ENCODE data around the gene IGFBP7.

The IGFBP7 gene

DNA sequence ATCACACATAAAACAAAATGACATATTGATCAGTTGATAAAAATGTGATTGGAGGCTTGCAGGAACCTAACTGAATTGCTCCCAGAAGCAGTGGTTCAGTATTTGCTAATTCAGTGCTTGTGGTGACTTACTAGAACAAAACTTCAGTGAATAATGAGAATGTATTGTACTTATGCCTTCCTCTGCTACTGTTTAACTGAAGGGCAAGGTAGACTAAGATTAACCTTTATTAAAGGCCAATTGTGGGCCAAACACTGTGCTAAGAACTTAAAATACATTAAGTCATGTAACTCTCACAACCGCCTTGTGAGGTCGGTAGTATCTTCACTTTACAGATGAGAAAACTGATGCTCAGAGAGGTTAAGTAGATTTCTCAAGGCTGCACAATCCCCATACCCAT lies 14.9 kb downstream of the IGFBP7 start:
- TF ChIP-seq EZH2phosphoT487 (IDR thresholded peaks at IDR 0.05; ENCODE audit: borderline replicate concordance, low read length) = no peak
- TF ChIP-seq, protein P1, sequence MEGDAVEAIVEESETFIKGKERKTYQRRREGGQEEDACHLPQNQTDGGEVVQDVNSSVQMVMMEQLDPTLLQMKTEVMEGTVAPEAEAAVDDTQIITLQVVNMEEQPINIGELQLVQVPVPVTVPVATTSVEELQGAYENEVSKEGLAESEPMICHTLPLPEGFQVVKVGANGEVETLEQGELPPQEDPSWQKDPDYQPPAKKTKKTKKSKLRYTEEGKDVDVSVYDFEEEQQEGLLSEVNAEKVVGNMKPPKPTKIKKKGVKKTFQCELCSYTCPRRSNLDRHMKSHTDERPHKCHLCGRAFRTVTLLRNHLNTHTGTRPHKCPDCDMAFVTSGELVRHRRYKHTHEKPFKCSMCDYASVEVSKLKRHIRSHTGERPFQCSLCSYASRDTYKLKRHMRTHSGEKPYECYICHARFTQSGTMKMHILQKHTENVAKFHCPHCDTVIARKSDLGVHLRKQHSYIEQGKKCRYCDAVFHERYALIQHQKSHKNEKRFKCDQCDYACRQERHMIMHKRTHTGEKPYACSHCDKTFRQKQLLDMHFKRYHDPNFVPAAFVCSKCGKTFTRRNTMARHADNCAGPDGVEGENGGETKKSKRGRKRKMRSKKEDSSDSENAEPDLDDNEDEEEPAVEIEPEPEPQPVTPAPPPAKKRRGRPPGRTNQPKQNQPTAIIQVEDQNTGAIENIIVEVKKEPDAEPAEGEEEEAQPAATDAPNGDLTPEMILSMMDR (IDR thresholded peaks at IDR 0.05; ENCODE audit: low read depth, low read length, poor library complexity, severe bottlenecking) = no peak
- H3K27ac ChIP-seq (ENCODE audit: low read depth, low read length) = no peak overlapping the region

GRCh38 chr4:57094832-57095223 lies 15.4 kb downstream of the IGFBP7 start:
- H3F3A ChIP-seq (ENCODE audit: control insufficient read depth, insufficient read depth) = no peaks in the 10 kb centered on the region
- H3K36me3 ChIP-seq (ENCODE audit: control insufficient read depth, low read length) = no peaks in the 10 kb centered on the region
- H3K4me3 ChIP-seq (ENCODE audit: low read length) = no peak overlapping the region
- no peak overlapping the region for H3K4me2 ChIP-seq (ENCODE audit: low read length)
- no peaks in the 10 kb centered on the region for H3K79me2 ChIP-seq (ENCODE audit: control insufficient read depth, low read length)
- no peak for TF ChIP-seq EZH2phosphoT487 (IDR thresholded peaks at IDR 0.05; ENCODE audit: borderline replicate concordance, low read length)
- TF ChIP-seq, protein P1 (IDR thresholded peaks at IDR 0.05; ENCODE audit: low read depth, low read length, poor library complexity, severe bottlenecking) = no peak
- H3K9me2 ChIP-seq (replicated peaks; ENCODE audit: control insufficient read depth, low read length) = no peaks in the 10 kb centered on the region
- H4K20me1 ChIP-seq (ENCODE audit: control insufficient read depth, insufficient read depth, low read depth, low read length) = no peaks in the 10 kb centered on the region
- H3K9me3 ChIP-seq (ENCODE audit: control insufficient read depth, insufficient read depth, low read length) = no peaks in the 10 kb centered on the region
- H3K27ac ChIP-seq (ENCODE audit: low read depth, low read length) = no peak overlapping the region
- H3K27me3 ChIP-seq (ENCODE audit: control insufficient read depth, low read length) = peaks cover 3% of the 10 kb centered on the region; the same call in 1 of the 2 replicates
- H3K4me1 ChIP-seq (ENCODE audit: control insufficient read depth, low read length) = no peaks in the 10 kb centered on the region

More for the DNA sequence above, 14.9 kb downstream of the IGFBP7 start:
- Histone ChIP-seq H3K9me2 (replicated peaks; ENCODE audit: control insufficient read depth, low read length) (no peaks in the 10 kb centered on the region), H3K79me2 (ENCODE audit: control insufficient read depth, low read length) (no peaks in the 10 kb centered on the region), H3K9me3 (ENCODE audit: control insufficient read depth, insufficient read depth, low read length) (no peaks in the 10 kb centered on the region), H3K4me2 (ENCODE audit: low read length) (no peak overlapping the region), H4K20me1 (ENCODE audit: control insufficient read depth, insufficient read depth, low read depth, low read length) (no peaks in the 10 kb centered on the region), H3K4me1 (ENCODE audit: control insufficient read depth, low read length) (no peaks in the 10 kb centered on the region), H3K27me3 (ENCODE audit: control insufficient read depth, low read length) (peaks cover 3% of the 10 kb centered on the region; the same call in 1 of the 2 replicates), H3K36me3 (ENCODE audit: control insufficient read depth, low read length) (no peaks in the 10 kb centered on the region), H3F3A (ENCODE audit: control insufficient read depth, insufficient read depth) (no peaks in the 10 kb centered on the region), H3K4me3 (ENCODE audit: low read length) (no peak overlapping the region)

DNA sequence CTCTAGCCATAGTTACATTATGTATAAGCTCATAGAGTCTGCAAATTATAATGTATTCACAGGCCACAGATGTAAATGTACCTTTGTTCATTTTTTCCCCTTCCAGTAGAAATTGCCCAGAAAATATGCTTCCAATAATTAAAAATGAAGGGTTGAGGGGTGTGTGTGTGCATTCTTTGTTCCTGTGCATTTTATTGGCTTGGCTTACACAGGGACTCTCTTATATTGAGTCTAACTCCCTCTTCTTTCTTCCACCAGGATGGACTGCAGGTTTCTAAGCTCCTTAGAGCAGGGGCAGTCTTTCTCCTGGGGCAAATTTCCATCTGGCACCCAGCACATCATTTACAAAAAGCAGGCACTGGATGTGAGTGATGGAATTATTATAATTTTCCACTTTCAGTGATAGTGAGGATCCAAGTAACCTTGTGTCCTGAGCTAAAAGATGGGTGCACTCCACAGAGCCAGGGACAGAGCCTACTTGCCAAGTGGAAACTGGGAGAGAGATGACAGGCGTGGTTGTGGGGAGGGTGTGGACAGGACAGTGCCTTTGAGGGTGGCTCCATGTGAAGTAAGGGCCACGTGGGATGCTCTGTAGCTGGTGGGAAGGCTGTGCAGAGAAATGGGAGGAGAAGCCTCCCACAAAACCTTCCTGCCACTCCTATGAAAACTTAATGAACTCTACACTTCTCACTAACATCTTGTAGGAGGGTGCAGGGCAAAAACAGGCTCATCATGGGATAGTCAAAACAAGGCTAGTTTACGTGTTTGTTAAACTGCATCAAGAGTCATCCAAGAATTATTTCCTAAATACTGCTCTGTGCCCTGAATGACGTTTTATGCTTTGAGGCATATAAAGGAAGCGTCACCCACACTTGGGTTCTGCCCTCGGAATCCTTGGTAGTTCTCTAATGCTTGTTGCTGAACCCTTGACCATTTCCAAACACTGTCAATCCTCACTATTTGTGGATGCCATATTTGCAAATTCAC lies 16.0 kb downstream of the IGFBP7 start:
- Histone ChIP-seq H3K4me3 (ENCODE audit: low read length) (no peak overlapping the region), H3K4me2 (ENCODE audit: low read length) (no peak overlapping the region), H3K36me3 (ENCODE audit: control insufficient read depth, low read length) (no peaks in the 10 kb centered on the region), H3F3A (ENCODE audit: control insufficient read depth, insufficient read depth) (no peaks in the 10 kb centered on the region), H3K27me3 (ENCODE audit: control insufficient read depth, low read length) (peaks cover 3% of the 10 kb centered on the region; the same call in 1 of the 2 replicates), H3K27ac (ENCODE audit: low read depth, low read length) (no peak overlapping the region), H3K4me1 (ENCODE audit: control insufficient read depth, low read length) (no peaks in the 10 kb centered on the region), H4K20me1 (ENCODE audit: control insufficient read depth, insufficient read depth, low read depth, low read length) (no peaks in the 10 kb centered on the region), H3K9me3 (ENCODE audit: control insufficient read depth, insufficient read depth, low read length) (no peaks in the 10 kb centered on the region), H3K9me2 (replicated peaks; ENCODE audit: control insufficient read depth, low read length) (no peaks in the 10 kb centered on the region), H3K79me2 (ENCODE audit: control insufficient read depth, low read length) (no peaks in the 10 kb centered on the region)
- no peak for TF ChIP-seq EZH2phosphoT487 (IDR thresholded peaks at IDR 0.05; ENCODE audit: borderline replicate concordance, low read length)
- TF ChIP-seq, protein P1 (IDR thresholded peaks at IDR 0.05; ENCODE audit: low read depth, low read length, poor library complexity, severe bottlenecking) = no peak

All from DOHH2 (cell line).